SK-N-MC (cell line): ENCODE data around the gene CALCOCO1.
A peak's percentile ranks its signal among the peaks of the same experiment; 100 is the strongest.
"Not testable (repeated sequence)": the region's sequence is repeated elsewhere in the genome, so short reads cannot be mapped to it uniquely, and the experiment has no call there.

Source experiments
- DNase-seq: peaks from one replicate; pipeline ENCODE4 v3.0.0-alpha.2; 2011; ENCODE audit warnings: low read depth, low spot score
- H3K27ac ChIP-seq: fragments of 200-600 bp; sonication (generic); 2 replicates; pipeline ENCODE4 v1.5.1; 2016; ENCODE audit warnings: mixed run types
- H3K36me3 ChIP-seq: fragments of 200-600 bp; sonication (generic); 2 replicates; pipeline ENCODE4 v1.6.1; 2017; ENCODE audit warnings: antibody characterized with exemption, low read length, mixed read lengths; ENCODE audit not compliant: insufficient read depth
- H3K4me3 ChIP-seq: fragments of 200-600 bp; sonication (generic); 2 replicates; pipeline ENCODE4 v1.5.1; 2016
- H3K9ac ChIP-seq: fragments of 200-600 bp; sonication (generic); 2 replicates; pipeline ENCODE4 v1.8.0; 2017; ENCODE audit warnings: mixed run types, mixed read lengths; ENCODE audit not compliant: insufficient read length
- H3K9me3 ChIP-seq: fragments of 200-600 bp; sonication (generic); 2 replicates; pipeline ENCODE4 v1.6.1; 2017; ENCODE audit warnings: low read depth, mild to moderate bottlenecking, antibody characterized with exemption, low read length, moderate library complexity, mixed read lengths
- EZH2 ChIP-seq: fragments of 200-600 bp; sonication (generic); IDR thresholded peaks from one replicate; pipeline ENCODE4 v1.6.1; 2017; ENCODE audit warnings: antibody characterized with exemption
- FOXP2 ChIP-seq: optimal IDR thresholded peaks from 2 replicates; pipeline ENCODE3; 2011; ENCODE audit warnings: mild to moderate bottlenecking, moderate library complexity; ENCODE audit not compliant: insufficient read depth; ENCODE audit errors: extremely low read length, control extremely low read depth
- POLR2AphosphoS5 ChIP-seq: IDR thresholded peaks from 2 replicates; pipeline ENCODE4 v1.6.1; 2012; ENCODE audit warnings: mild to moderate bottlenecking, low read depth, low read length, borderline replicate concordance

Gene CALCOCO1

DNA sequence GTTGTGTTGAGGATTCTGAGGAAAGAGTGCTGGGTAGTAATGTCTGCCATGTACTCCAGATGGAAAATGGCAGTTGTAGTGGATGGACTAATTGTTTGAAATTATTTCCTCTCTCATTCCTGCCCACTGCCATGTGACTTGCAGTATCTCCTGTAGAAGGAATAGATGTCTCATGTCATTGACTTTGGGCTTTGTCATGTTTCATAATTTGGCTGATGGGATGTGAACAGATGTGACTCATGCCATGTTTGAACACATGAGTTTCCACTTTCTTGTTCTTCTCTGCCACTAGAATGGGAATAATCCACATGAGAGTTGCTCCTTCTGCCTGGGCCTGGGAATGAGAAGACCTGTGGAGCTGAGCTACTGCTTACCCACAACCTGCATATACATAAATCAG lies 2.4 kb upstream of the CALCOCO1 start:
- Histone ChIP-seq H3K9me3 (no peaks in the 10 kb centered on the region), H3K4me3 (no peak overlapping the region), H3K36me3 (no peaks in the 10 kb centered on the region), H3K27ac (no peak overlapping the region), H3K9ac (no peak overlapping the region)
- DNase-seq = no peak
- TF ChIP-seq FOXP2 (no peak), EZH2 (no peak), POLR2AphosphoS5 (no peak)

DNA sequence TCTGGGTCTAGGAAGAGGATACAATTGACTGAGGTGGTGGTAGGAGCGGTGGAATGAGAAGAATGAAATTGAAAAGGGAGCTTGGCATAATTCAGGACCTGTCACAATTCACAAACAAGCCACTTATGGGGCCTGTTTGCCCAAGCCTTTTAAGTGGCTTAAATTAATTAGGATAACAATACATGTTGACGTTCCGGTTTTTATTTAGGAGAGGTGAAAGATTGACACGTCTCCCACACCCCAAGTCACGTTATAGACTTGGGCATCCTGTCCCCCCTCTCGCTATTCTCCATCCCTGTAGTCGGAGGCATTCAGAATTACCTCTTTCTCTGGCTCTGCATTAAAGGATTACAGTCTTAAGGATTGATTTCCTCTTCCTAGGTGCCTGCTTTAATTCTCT lies 954 bp upstream of the CALCOCO1 start:
- Histone ChIP-seq H3K27ac (0 out of 2 replicates have a peak overlapping the region, but pooled peaks have one; percentile 50), H3K9ac (no peak overlapping the region), H3K9me3 (no peaks in the 10 kb centered on the region), H3K36me3 (no peaks in the 10 kb centered on the region), H3K4me3 (peak overlapping the region; percentile 84)
- TF ChIP-seq FOXP2 (no peak), POLR2AphosphoS5 (no peak), EZH2 (no peak)
- DNase-seq = no peak

DNA sequence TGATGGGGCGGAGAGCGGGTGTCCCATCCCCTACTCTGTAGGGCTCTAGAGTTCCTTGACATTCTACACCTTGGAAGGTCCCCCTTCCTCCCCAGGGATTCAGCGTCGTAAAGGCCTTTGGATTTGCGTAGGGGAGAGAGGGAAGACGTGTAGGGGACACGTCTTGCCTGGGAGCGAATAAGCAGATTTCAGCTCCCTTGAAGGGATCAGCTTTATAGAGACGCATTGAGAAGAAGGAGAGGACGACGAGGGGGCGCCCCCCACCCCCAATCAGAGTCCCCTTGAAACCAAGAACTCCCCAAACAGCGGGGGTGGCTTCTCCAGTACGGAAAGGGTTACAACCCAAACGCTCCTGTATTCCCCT lies 324 bp downstream of the CALCOCO1 start:
- Histone ChIP-seq H3K27ac (no peak overlapping the region), H3K9me3 (no peaks in the 10 kb centered on the region), H3K36me3 (no peaks in the 10 kb centered on the region), H3K4me3 (peak overlapping the region; percentile 84), H3K9ac (peak overlapping the region; percentile 81)
- no peak for DNase-seq
- TF ChIP-seq EZH2 (no peak), FOXP2 (no peak), POLR2AphosphoS5 (no peak)

DNA sequence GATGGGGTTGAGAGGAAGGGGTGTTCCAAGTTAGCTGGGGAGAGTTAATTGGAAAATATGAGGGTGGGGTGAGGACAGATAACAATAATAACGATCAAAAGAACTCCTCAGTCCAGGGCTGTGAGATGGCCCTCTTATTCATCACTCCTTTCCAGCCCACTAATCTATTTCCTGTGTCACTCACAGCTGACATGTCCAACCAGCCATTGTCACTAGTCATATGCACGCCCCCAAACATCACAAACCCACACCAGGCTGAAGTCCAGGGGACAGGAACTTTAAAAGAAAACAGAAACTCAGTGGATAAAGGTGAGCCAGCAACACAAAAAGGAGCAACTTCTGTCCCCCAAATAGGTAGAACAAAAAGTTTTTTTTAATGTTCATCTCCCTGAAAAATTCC lies 911 bp downstream of the CALCOCO1 start:
- Histone ChIP-seq H3K36me3 (no peaks in the 10 kb centered on the region), H3K9ac (peak overlapping the region; percentile 81), H3K9me3 (no peaks in the 10 kb centered on the region), H3K4me3 (peak overlapping the region; percentile 84), H3K27ac (no peak overlapping the region)
- no peak for TF ChIP-seq FOXP2
- TF ChIP-seq POLR2AphosphoS5 = no peak
- TF ChIP-seq EZH2 = no peak
- no peak for DNase-seq

DNA sequence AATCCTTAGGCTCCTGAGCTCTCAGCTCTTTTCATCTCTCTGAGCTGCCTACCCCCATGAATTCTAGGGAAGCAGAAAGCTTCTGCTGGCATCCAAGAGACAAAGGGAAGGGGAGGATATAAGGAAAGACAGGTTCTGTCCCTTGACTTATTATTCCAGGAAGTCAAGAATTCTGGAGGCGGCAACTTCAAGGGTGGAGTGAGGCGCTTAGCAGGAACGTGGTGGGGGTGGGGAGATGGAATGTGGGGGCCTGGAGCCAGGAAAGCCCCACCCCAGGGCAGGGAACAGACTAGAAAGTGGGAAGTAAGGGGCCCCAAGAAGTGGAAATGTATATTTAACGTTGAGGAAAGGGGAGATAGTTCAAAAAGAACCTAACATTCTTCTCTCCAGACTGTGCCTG lies 1.4 kb downstream of the CALCOCO1 start:
- no peaks in the 10 kb centered on the region for H3K36me3 ChIP-seq
- peak overlapping the region; percentile 81 for H3K9ac ChIP-seq
- H3K4me3 ChIP-seq = peak overlapping the region; percentile 84
- no peak for DNase-seq
- TF ChIP-seq EZH2 (no peak), FOXP2 (no peak), POLR2AphosphoS5 (no peak)
- H3K27ac ChIP-seq = no peak overlapping the region
- no peaks in the 10 kb centered on the region for H3K9me3 ChIP-seq

DNA sequence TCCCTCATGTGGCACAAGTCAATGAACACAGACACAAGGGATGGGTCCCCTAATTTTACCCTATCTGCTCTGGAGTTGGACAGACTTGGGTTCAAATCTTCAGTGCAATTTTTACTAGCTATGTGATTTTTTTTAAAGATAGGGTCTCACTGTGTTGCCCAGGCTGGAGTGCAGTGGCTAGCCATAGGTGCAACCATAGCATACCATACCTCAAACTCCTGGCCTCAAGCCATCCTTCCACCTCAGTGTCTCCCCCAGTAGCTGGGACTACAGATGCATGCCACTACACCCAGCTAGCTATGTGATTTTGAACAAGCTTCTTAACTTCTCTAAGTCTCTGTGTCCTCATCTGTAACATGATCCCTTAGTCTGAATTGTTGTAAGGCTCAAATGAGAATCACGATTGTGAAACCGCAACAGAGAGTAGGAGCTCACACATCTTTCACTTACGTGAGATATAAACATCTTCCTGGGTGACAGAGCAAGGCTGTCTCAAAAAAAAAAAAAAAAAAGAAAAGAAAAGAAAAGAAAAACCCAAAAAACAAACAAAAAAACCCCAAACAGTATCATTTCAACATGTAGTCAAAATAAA lies 4.7 kb downstream of the CALCOCO1 start:
- Histone ChIP-seq H3K27ac (no peak overlapping the region), H3K9me3 (no peaks in the 10 kb centered on the region), H3K36me3 (no peaks in the 10 kb centered on the region), H3K9ac (no peak overlapping the region), H3K4me3 (no peak overlapping the region)
- TF ChIP-seq FOXP2 (no peak), POLR2AphosphoS5 (no peak)
- no peak for DNase-seq

DNA sequence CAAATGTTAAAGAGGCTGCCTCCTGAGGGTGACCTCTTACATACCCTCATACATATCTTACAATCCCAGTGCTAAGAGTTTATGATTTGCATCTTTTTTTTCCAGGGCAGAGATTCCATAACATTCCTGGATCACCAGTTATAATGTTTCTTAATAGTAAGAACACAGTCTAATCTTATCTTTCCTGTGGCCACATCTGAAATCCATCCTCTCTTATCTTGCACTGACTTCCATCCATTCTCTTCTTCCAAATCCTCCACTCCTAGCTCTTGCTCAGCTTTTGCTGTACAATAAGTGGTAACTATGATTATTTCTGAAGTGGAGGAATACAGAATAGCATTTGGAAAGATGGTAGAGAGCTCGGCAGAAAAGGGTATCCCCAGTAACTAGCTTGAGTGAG lies 6.3 kb downstream of the CALCOCO1 start:
- no peak overlapping the region for H3K4me3 ChIP-seq
- H3K9me3 ChIP-seq = no peaks in the 10 kb centered on the region
- no peak for DNase-seq
- TF ChIP-seq EZH2 = no peak
- no peak for TF ChIP-seq POLR2AphosphoS5
- TF ChIP-seq FOXP2 = no peak
- H3K9ac ChIP-seq = no peak overlapping the region
- no peak overlapping the region for H3K27ac ChIP-seq
- no peaks in the 10 kb centered on the region for H3K36me3 ChIP-seq

DNA sequence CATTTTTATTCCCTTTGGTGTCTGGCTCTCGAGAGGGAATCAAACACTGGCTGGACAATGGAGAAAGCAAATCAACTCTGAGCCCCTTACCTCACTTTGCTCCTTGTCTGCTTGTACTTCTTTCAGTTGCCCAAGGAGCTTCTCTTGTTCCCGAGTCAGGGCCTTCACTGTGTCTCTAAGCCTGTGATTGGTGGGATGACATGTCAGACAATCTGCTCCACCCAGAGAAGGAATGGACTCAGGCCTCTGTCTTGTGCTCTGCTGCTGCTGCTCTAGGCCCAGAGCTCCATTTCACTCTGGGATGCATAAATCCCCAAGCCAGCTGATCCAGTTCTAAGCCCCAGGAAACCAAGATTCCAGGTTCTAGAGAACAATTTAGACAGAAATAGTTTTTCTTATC lies 7.6 kb downstream of the CALCOCO1 start:
- Histone ChIP-seq H3K9me3 (no peaks in the 10 kb centered on the region), H3K27ac (no peak overlapping the region), H3K4me3 (no peak overlapping the region), H3K9ac (no peak overlapping the region), H3K36me3 (no peaks in the 10 kb centered on the region)
- TF ChIP-seq EZH2 = no peak
- TF ChIP-seq POLR2AphosphoS5 = no peak
- no peak for TF ChIP-seq FOXP2
- DNase-seq = no peak

DNA sequence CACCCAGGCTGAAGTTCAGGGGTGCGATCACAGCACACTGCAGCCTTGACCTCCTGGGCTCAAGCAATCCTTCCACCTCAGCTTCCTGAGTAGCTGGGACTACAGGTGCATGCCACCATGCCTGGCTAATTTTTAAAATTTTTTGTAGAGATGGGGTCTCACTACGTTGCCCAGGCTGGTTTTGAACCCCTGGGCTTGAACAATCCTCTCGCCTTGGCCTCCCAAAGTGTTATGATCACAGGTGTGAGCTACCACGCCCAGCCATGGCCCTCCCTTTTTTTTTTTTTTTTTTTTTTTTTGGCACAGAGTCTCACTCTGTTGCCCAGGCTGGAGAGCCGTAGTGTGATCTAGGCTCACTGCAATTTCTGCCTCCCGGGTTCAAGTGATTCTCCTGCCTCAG lies 8.7 kb downstream of the CALCOCO1 start:
- H3K4me3 ChIP-seq, H3K36me3 ChIP-seq, H3K9me3 ChIP-seq, H3K9ac ChIP-seq, H3K27ac ChIP-seq, DNase-seq: not testable (repeated sequence)

DNA sequence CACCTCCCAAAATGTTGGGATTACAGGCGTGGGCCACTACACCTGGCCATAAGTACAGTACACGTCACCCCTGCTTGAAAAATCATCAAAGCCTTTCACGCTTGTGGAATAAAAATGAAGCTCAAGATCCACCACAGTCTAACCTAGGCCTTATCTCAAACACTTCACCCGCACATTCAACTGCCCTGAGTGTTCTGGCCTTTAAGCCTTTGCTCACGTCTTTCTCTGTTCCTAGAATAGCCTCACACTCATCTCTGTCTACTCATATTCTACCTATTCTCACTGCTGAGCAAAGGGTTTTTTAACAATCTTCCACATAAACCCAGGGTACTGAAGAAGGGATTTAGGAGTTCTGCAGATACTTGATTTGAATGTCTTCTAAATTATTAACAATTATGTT lies 9.9 kb downstream of the CALCOCO1 start:
- TF ChIP-seq EZH2 (no peak), FOXP2 (no peak), POLR2AphosphoS5 (no peak)
- H3K36me3 ChIP-seq = no peaks in the 10 kb centered on the region

DNA sequence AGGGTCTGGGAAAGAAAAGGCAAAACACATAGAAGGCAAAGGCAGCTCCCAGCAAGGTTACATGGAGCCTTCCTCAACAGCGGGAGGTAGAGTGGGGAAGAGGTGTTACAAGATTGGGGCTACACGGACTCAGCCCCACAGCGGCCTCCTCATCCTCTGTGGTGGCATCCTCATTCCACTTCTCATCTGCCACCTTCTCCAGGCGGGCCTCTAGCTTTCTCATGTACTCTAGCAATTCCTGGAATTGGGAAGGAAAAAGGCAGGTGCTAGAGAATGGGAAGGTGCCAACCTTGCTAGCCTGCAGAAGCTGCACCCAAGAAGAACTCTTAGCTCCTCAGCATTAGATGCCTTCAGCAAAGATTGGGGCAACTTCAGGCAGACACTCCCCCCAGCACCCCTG lies 13.2 kb downstream of the CALCOCO1 start:
- TF ChIP-seq EZH2 (no peak), FOXP2 (no peak), POLR2AphosphoS5 (no peak)
- no peak overlapping the region for H3K9ac ChIP-seq
- no peak for DNase-seq
- no peaks in the 10 kb centered on the region for H3K36me3 ChIP-seq
- H3K9me3 ChIP-seq = no peaks in the 10 kb centered on the region
- no peak overlapping the region for H3K27ac ChIP-seq
- no peak overlapping the region for H3K4me3 ChIP-seq

More for the DNA sequence above, 9.9 kb downstream of the CALCOCO1 start:
- H3K9me3 ChIP-seq = no peaks in the 10 kb centered on the region
- no peak for DNase-seq
- no peak overlapping the region for H3K27ac ChIP-seq
- no peak overlapping the region for H3K4me3 ChIP-seq
- no peak overlapping the region for H3K9ac ChIP-seq
